GM18867 (cell line): Measurements from ENCODE around the gene EFNB1.

Experiments used
- ATAC-seq: cut with Tn5 transposase; IDR thresholded peaks from one replicate; pipeline ENCODE4 v1.9.1; 2021; ENCODE audit warnings: mild to moderate bottlenecking, moderate library complexity; ENCODE audit not compliant: unreplicated experiment

EFNB1 gene

GRCh38 chrX:68827256-68827655, 1.6 kb upstream of the EFNB1 start:
- ATAC-seq = no peak

GRCh38 chrX:68827848-68828624, 785 bp upstream of the EFNB1 start:
- peak; percentile 38 for ATAC-seq

- ATAC-seq = no peak
Measured at GRCh38 chrX:68829582-68830418, 979 bp downstream of the EFNB1 start.

GRCh38 chrX:68830419-68831404, 1.9 kb downstream of the EFNB1 start:
- no peak for ATAC-seq

- ATAC-seq = no peak
Measured at GRCh38 chrX:68831405-68832100, 2.7 kb downstream of the EFNB1 start.

GRCh38 chrX:68832101-68832416, 3.2 kb downstream of the EFNB1 start:
- peak; percentile 50 for ATAC-seq

- no peak for ATAC-seq
Measured at GRCh38 chrX:68832516-68833447, 4.0 kb downstream of the EFNB1 start.

GRCh38 chrX:68833448-68833805, 4.6 kb downstream of the EFNB1 start:
- ATAC-seq = no peak

- ATAC-seq = no peak
Measured at GRCh38 chrX:68833855-68834331, 5.1 kb downstream of the EFNB1 start.

GRCh38 chrX:68834371-68835103, 5.7 kb downstream of the EFNB1 start:
- no peak for ATAC-seq

- ATAC-seq = no peak
Measured at GRCh38 chrX:68835104-68835442, 6.3 kb downstream of the EFNB1 start.

- ATAC-seq = no peak
Measured at GRCh38 chrX:68835468-68835867, 6.6 kb downstream of the EFNB1 start.

- no peak for ATAC-seq
Measured at GRCh38 chrX:68837119-68837518, 8.3 kb downstream of the EFNB1 start.

- no peak for ATAC-seq
Measured at GRCh38 chrX:68838571-68838910, 9.7 kb downstream of the EFNB1 start.

- ATAC-seq = no peak
Measured at GRCh38 chrX:68839771-68840170, 10.9 kb downstream of the EFNB1 start.

GRCh38 chrX:68840256-68840655, 11.4 kb downstream of the EFNB1 start:
- ATAC-seq = no peak

- no peak for ATAC-seq
Measured at GRCh38 chrX:68841251-68842049, 12.6 kb downstream of the EFNB1 start.

- ATAC-seq = no peak
Measured at GRCh38 chrX:68842351-68842750, 13.5 kb downstream of the EFNB1 start.
